ENCODE measurements around the gene TMEM80. TPM values are rescaled to one million over a fixed set of nuclear protein-coding genes. Genes with fewer than 3 reads are reported as not detected.
A peak's percentile ranks its signal among the peaks of the same experiment; 100 is the strongest.

Gene TMEM80
- total RNA-seq, 2 experiments from 2014 or later: 21.0 to 22.0 TPM

- Histone ChIP-seq H3K27ac (ENCODE audit: low read depth in 1 of 2, low read length in 2 of 2) (no peak overlapping the region), H3K9me3 (ENCODE audit: control insufficient read depth in 1 of 2, insufficient read depth in 1 of 2, low read length in 2 of 2) (no peaks in the 10 kb centered on the region), H3K27me3 (ENCODE audit: control insufficient read depth in 1 of 2, insufficient read depth in 2 of 2, low read length in 2 of 2) (no peaks in the 10 kb centered on the region), H3K4me3 (ENCODE audit: low read length) (no peak overlapping the region), H3K36me3 (ENCODE audit: insufficient read depth, low read length) (peaks cover 8% of the 10 kb centered on the region), H3K4me1 (ENCODE audit: insufficient read depth, low read length) (peaks cover 52% of the 10 kb centered on the region)
- intact Hi-C loops (cut with DNase I, micrococcal nuclease): loop anchor here (5.0 to 10.0 kb wide), 2 partner anchors 99 to 133 kb away; partner anchors contain the start of genes SLC25A22 (in 2 of the 2), LMNTD2 (in 1 of the 2) and RASSF7 (in 1 of the 2)
- peak overlapping the region; percentile 74 for H3K27ac Mint-ChIP-seq
- H3K36me3 Mint-ChIP-seq (ENCODE audit: low read depth): peaks cover 4% of the 10 kb centered on the region
- ChIA-PET CTCF (interaction anchor here (0.6 to 1.2 kb wide), 2 partner anchors 86 to 143 kb away, joined by 3 read pairs; no protein-coding TSS in a partner anchor), POLR2A (interaction anchor here (1.1 to 3.9 kb wide), 2 partner anchors 29 to 161 kb away, joined by 4 to 41 read pairs; partner anchors contain the start of gene LRRC56)
- H3K27me3 Mint-ChIP-seq: no peaks in the 10 kb centered on the region
- no peaks in the 10 kb centered on the region for H3K9me3 Mint-ChIP-seq
- ATAC-seq (ENCODE audit: poor library complexity): no peak
- TF ChIP-seq, protein P1, sequence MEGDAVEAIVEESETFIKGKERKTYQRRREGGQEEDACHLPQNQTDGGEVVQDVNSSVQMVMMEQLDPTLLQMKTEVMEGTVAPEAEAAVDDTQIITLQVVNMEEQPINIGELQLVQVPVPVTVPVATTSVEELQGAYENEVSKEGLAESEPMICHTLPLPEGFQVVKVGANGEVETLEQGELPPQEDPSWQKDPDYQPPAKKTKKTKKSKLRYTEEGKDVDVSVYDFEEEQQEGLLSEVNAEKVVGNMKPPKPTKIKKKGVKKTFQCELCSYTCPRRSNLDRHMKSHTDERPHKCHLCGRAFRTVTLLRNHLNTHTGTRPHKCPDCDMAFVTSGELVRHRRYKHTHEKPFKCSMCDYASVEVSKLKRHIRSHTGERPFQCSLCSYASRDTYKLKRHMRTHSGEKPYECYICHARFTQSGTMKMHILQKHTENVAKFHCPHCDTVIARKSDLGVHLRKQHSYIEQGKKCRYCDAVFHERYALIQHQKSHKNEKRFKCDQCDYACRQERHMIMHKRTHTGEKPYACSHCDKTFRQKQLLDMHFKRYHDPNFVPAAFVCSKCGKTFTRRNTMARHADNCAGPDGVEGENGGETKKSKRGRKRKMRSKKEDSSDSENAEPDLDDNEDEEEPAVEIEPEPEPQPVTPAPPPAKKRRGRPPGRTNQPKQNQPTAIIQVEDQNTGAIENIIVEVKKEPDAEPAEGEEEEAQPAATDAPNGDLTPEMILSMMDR (IDR thresholded peaks at IDR 0.05): no peak
- peak in 1 of 14 experiments; percentile 35 for DNase-seq
- H3K4me3 Mint-ChIP-seq: peak overlapping the region; percentile 78
- H3K4me1 Mint-ChIP-seq (ENCODE audit: low read depth): peaks cover 29% of the 10 kb centered on the region
These were observed 2.2 kb downstream of the TMEM80 start for GRCh38 chr11:697811-698311.

- Mint-ChIP-seq H3K9me3 (no peaks in the 10 kb centered on the region), H3K36me3 (ENCODE audit: low read depth) (no peaks in the 10 kb centered on the region), H3K27me3 (no peaks in the 10 kb centered on the region), H3K4me1 (ENCODE audit: low read depth) (peaks cover 24% of the 10 kb centered on the region), H3K4me3 (peak overlapping the region; percentile 78), H3K27ac (peak overlapping the region; percentile 74)
- Histone ChIP-seq H3K36me3 (ENCODE audit: insufficient read depth, low read length) (peaks cover 8% of the 10 kb centered on the region), H3K4me1 (ENCODE audit: insufficient read depth, low read length) (peaks cover 49% of the 10 kb centered on the region), H3K9me3 (ENCODE audit: control insufficient read depth in 1 of 2, insufficient read depth in 1 of 2, low read length in 2 of 2) (no peaks in the 10 kb centered on the region), H3K27me3 (ENCODE audit: control insufficient read depth in 1 of 2, insufficient read depth in 2 of 2, low read length in 2 of 2) (no peaks in the 10 kb centered on the region), H3K4me3 (ENCODE audit: low read length) (no peak overlapping the region), H3K27ac (ENCODE audit: low read depth in 1 of 2, low read length in 2 of 2) (no peak overlapping the region)
- no peak for ATAC-seq (ENCODE audit: poor library complexity)
- DNase-seq: peak in 1 of 14 experiments; percentile 37
- ChIA-PET POLR2A (no interaction called here), CTCF (interaction anchor here (0.6 to 1.2 kb wide), 2 partner anchors 85 to 144 kb away, joined by 3 read pairs; no protein-coding TSS in a partner anchor)
- TF ChIP-seq, protein P1 (IDR thresholded peaks at IDR 0.05): no peak
- intact Hi-C loops (cut with DNase I, micrococcal nuclease): loop anchor here (5.0 to 10.0 kb wide), 2 partner anchors 99 to 134 kb away; partner anchors contain the start of genes SLC25A22 (in 2 of the 2), LMNTD2 (in 1 of the 2) and RASSF7 (in 1 of the 2)
These were observed 3.0 kb downstream of the TMEM80 start for GRCh38 chr11:698493-699115.

GRCh38 chr11:699116-699508, 3.5 kb downstream of the TMEM80 start:
- no peaks in the 10 kb centered on the region for H3K27me3 ChIP-seq (ENCODE audit: control insufficient read depth in 1 of 2, insufficient read depth in 2 of 2, low read length in 2 of 2)
- intact Hi-C loops (cut with DNase I, micrococcal nuclease): loop anchor here (5.0 to 10.0 kb wide), 2 partner anchors 98 to 134 kb away; partner anchors contain the start of genes SLC25A22 (in 2 of the 2), LMNTD2 (in 1 of the 2) and RASSF7 (in 1 of the 2)
- H3K9me3 ChIP-seq (ENCODE audit: control insufficient read depth in 1 of 2, insufficient read depth in 1 of 2, low read length in 2 of 2): no peaks in the 10 kb centered on the region
- DNase-seq: no peak
- peaks cover 8% of the 10 kb centered on the region for H3K36me3 ChIP-seq (ENCODE audit: insufficient read depth, low read length)
- CTCF ChIA-PET: interaction anchor here (1.2 kb wide), 1 partner anchor 144 kb away, joined by 3 read pairs; no protein-coding TSS in a partner anchor
- TF ChIP-seq, protein P1 (IDR thresholded peaks at IDR 0.05): no peak
- no peak overlapping the region for H3K27ac Mint-ChIP-seq
- H3K4me1 Mint-ChIP-seq (ENCODE audit: low read depth): peaks cover 25% of the 10 kb centered on the region
- H3K9me3 Mint-ChIP-seq: no peaks in the 10 kb centered on the region
- POLR2A ChIA-PET: no interaction called here
- no peaks in the 10 kb centered on the region for H3K27me3 Mint-ChIP-seq
- ATAC-seq (ENCODE audit: poor library complexity): no peak
- no peaks in the 10 kb centered on the region for H3K36me3 Mint-ChIP-seq (ENCODE audit: low read depth)
- no peak overlapping the region for H3K4me3 Mint-ChIP-seq
- H3K4me3 ChIP-seq (ENCODE audit: low read length): no peak overlapping the region
- peaks cover 44% of the 10 kb centered on the region for H3K4me1 ChIP-seq (ENCODE audit: insufficient read depth, low read length)
- no peak overlapping the region for H3K27ac ChIP-seq (ENCODE audit: low read depth in 1 of 2, low read length in 2 of 2)
